Right ventricle myocardium superior (tissue), 1 donor: ENCODE measurements around the gene SIAE. TPM values are rescaled to one million over a fixed set of nuclear protein-coding genes. Genes with fewer than 3 reads are reported as not detected.

Experiments used
- ATAC-seq: fragments of 200-7000 bp; cut with Tn5 transposase; one replicate; pipeline ENCODE4 v1.9.1; 2020; ENCODE audit warnings: mild to moderate bottlenecking; ENCODE audit not compliant: poor library complexity
- DNase-seq: peaks from one replicate; pipeline ENCODE4 v3.0.0-alpha.2; 2020
- intact Hi-C: fragments of 100-400 bp; cut with DNase I; formaldehyde crosslinking; loops from one replicate; pipeline ENCODE4 v1.11.2; 2022
- total RNA-seq: library from RNA; stranded (reverse); fragmentation: NEBNext Ultra II Directional; extraction: Animal tissue kit (Norgen Biotek cat#: 25700); gene quantifications from one replicate; pipeline ENCODE4 v1.2.1, GENCODE V29; 2021
- donor health status: DM: no; HTN: yes; CAD: no; lungs with severe emphysema.

The SIAE gene
- total RNA-seq, 1 donor from 2014 or later = 83.4 TPM

DNA sequence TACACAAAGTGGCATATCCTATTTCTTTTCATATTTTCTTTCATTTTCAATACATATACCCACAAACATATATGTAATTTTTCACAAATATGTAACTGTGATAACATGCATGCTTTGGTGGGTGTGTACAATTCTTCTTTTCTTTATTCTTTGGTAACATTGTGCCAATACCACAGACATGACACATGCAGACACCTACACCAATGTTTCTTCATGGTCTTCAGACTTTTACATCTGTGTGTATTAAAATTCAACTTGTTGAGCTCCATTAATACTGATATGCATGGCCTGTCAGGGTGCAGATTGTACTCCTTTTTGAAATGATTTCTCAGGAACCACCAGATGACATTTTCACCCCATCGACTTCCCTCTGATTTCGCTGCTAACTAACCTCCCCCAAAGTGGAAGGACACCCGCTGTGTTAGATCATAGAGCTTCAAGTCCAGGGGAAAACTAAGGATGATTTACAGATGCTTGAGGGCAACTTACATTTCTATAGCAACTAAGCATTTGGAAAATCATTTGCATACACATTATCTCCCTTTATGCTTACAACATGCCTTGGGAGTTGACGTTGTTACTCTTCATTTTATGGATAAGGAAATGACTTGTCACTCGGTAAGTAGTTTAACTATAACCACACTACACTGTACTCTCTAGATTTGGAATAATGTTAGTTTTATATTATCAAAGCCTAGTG is 72.8 kb downstream of the SIAE start:
- intact Hi-C loops = no loop called here
- ATAC-seq (no peak), DNase-seq (no peak)

DNA sequence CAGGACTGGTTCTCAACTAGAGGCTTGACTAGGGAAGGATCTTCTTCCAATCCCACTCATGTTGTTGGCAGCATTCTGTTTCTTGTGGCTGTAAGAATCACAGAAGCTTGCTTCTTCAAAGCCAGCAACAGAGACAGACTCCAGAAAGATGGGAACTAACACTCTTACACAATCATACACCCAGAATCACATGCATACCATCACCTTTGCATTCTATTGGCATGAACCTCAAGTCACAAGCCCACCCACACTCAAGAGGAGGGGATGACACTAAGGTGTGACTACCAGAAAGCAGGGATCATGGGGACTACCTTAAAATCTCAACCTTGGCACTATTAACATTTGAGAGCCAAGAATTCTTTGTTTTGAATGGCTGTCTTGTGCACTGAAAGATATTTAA is 75.9 kb downstream of the SIAE start:
- intact Hi-C loops = no loop called here
- no peak for ATAC-seq

GRCh38 chr11:124595302-124595701 is 78.2 kb downstream of the SIAE start:
- ATAC-seq = no peak
- DNase-seq = no peak
- intact Hi-C loops = no loop called here

More for the DNA sequence above, 75.9 kb downstream of the SIAE start:
- no peak for DNase-seq

GRCh38 chr11:124592627-124593026 is 80.9 kb downstream of the SIAE start:
- no peak for ATAC-seq
- no peak for DNase-seq
- intact Hi-C loops = no loop called here

- intact Hi-C loops = no loop called here
- DNase-seq = no peak
- no peak for ATAC-seq
Observed at GRCh38 chr11:124591430-124591829, 82.1 kb downstream of the SIAE start.

DNA sequence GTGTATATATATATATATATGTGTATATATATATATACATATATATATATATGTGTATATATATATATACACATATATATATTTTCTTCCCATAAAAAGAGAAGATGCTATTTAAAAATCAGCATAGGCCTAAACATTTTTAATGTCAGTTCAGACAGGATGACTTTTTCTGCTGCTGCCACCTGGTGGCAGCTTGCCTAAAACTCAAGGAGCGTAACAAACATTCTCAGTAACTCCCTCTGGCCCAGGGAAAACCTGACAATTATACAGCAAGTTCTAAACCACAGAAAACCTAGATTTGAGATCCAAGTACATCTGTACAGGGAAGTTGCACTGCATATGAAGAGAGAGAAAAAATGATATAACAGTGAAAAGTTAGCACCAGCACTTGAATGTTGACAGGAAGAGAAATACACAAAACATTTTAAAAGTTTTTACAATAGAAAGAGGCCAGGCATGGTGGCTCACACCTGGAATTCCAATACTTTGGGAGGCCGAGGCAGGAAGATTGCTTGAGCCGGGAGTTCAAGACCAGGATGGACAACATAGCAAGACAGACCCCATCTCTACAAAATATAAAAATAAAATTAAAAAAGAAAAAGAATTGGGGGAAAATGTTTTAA is 87.2 kb downstream of the SIAE start:
- intact Hi-C loops = loop anchor here (10.0 kb wide), 1 partner anchor 512 kb away; no protein-coding TSS in a partner anchor
- no peak for ATAC-seq
- peak; percentile 72 for DNase-seq

- no peak for ATAC-seq
- intact Hi-C loops = loop anchor here (5.0 to 10.0 kb wide), 2 partner anchors 173 to 510 kb away; no protein-coding TSS in a partner anchor
Observed at GRCh38 chr11:124584681-124585372, 88.7 kb downstream of the SIAE start.

GRCh38 chr11:124583781-124584180 is 89.8 kb downstream of the SIAE start:
- intact Hi-C loops = loop anchor here (5.0 to 10.0 kb wide), 2 partner anchors 171 to 509 kb away; no protein-coding TSS in a partner anchor
- ATAC-seq = no peak
- no peak for DNase-seq

More at GRCh38 chr11:124584681-124585372, 88.7 kb downstream of the SIAE start:
- DNase-seq = no peak

Other genes with a start within 250 kb of the SIAE start
- gene OR8B4, start 248.9 kb downstream of the SIAE start, total RNA-seq = not detected
- gene OR8B8, start 228.0 kb downstream of the SIAE start, total RNA-seq = not detected
- not detected for gene OR8B12, start 130.1 kb downstream of the SIAE start, total RNA-seq
- not detected for gene OR8A1, start 103.7 kb downstream of the SIAE start, total RNA-seq
- not detected for gene PANX3, start 62.3 kb downstream of the SIAE start, total RNA-seq
- gene TBRG1, start 50.9 kb downstream of the SIAE start, total RNA-seq = 18.2 TPM
- 2.7 TPM for gene SPA17, start 165 bp upstream of the SIAE start, total RNA-seq
- gene NRGN, start 66.2 kb upstream of the SIAE start, total RNA-seq = 3.6 TPM
- gene VSIG2, start 78.5 kb upstream of the SIAE start, total RNA-seq = 1.2 TPM
- gene ESAM, start 88.6 kb upstream of the SIAE start, total RNA-seq = 39.0 TPM
- gene MSANTD2, start 126.7 kb upstream of the SIAE start, total RNA-seq = 4.0 TPM
- 3.0 TPM for gene ROBO3, start 191.7 kb upstream of the SIAE start, total RNA-seq
- gene ROBO4, start 224.1 kb upstream of the SIAE start, total RNA-seq = 21.9 TPM
- gene HEPN1, start 245.5 kb upstream of the SIAE start, total RNA-seq = not detected